Hepatocyte (in vitro differentiated cells): ENCODE results near the gene GRIA2. TPM values are rescaled to one million over a fixed set of nuclear protein-coding genes. Genes with fewer than 3 reads are reported as not detected.
A peak's percentile ranks its signal among the peaks of the same experiment; 100 is the strongest.

Experiments used
- DNase-seq: peaks from one replicate; pipeline ENCODE4 v3.0.0-alpha.2; 2016; ENCODE audit warnings: low spot score
- H2AFZ ChIP-seq: fragments of 200-600 bp; sonication (generic); 2 replicates; pipeline ENCODE4 v1.6.0; 2016; ENCODE audit warnings: antibody characterized with exemption, mild to moderate bottlenecking
- H3K27ac ChIP-seq: fragments of 200-600 bp; sonication (generic); 2 replicates; pipeline ENCODE4 v1.5.1; 2016; ENCODE audit warnings: mild to moderate bottlenecking
- H3K27me3 ChIP-seq: fragments of 200-600 bp; sonication (generic); 2 replicates; pipeline ENCODE4 v1.6.1; 2016
- H3K36me3 ChIP-seq: fragments of 200-600 bp; sonication (generic); replicated peaks from 2 replicates; pipeline ENCODE4 v1.5.1; 2016; ENCODE audit warnings: low read depth; ENCODE audit not compliant: insufficient read depth
- H3K4me1 ChIP-seq: fragments of 200-600 bp; sonication (generic); 2 replicates; pipeline ENCODE4 v1.5.1; 2016; ENCODE audit warnings: mild to moderate bottlenecking, moderate library complexity; ENCODE audit not compliant: insufficient read depth
- H3K4me2 ChIP-seq: fragments of 200-600 bp; sonication (generic); 2 replicates; pipeline ENCODE4 v1.6.0; 2016
- H3K4me3 ChIP-seq: fragments of 200-600 bp; sonication (generic); 2 replicates; pipeline ENCODE4 v1.5.1; 2016; ENCODE audit warnings: mild to moderate bottlenecking
- H3K79me2 ChIP-seq: fragments of 200-600 bp; sonication (generic); 2 replicates; pipeline ENCODE4 v1.6.0; 2017; ENCODE audit warnings: mild to moderate bottlenecking
- H3K9me2 ChIP-seq: fragments of 200-600 bp; sonication (generic); replicated peaks from 2 replicates; pipeline ENCODE4 v1.6.0; 2017; ENCODE audit warnings: mild to moderate bottlenecking; ENCODE audit not compliant: insufficient read depth
- H3K9me3 ChIP-seq: fragments of 200-600 bp; sonication (generic); 2 replicates; pipeline ENCODE4 v1.5.1; 2016; ENCODE audit warnings: low read depth, mild to moderate bottlenecking
- H4K20me1 ChIP-seq: fragments of 200-600 bp; sonication (generic); 2 replicates; pipeline ENCODE4 v1.6.0; 2016; ENCODE audit warnings: mild to moderate bottlenecking; ENCODE audit not compliant: insufficient read depth, poor library complexity, severe bottlenecking
- CTCF ChIP-seq: fragments of 200-600 bp; sonication (generic); IDR thresholded peaks from 2 replicates; pipeline ENCODE4 v1.5.1; 2016; ENCODE audit warnings: antibody characterized with exemption, mild to moderate bottlenecking; ENCODE audit not compliant: poor library complexity
- EZH2 ChIP-seq: fragments of 200-600 bp; sonication (generic); IDR thresholded peaks from 2 replicates; pipeline ENCODE4 v1.6.1; 2016; ENCODE audit warnings: antibody characterized with exemption, mild to moderate bottlenecking, borderline replicate concordance
- EZH2phosphoT487 ChIP-seq: fragments of 200-600 bp; sonication (generic); IDR thresholded peaks from one replicate; pipeline ENCODE4 v1.6.1; 2018; ENCODE audit warnings: antibody characterized with exemption, mild to moderate bottlenecking, low read depth, moderate library complexity; ENCODE audit not compliant: unreplicated experiment, severe bottlenecking
- WGBS: methylation state at CpG from one replicate; pipeline ENCODE4 v1.1.6; 2016; ENCODE audit warnings: low lambda C conversion rate; ENCODE audit errors: missing lambda C conversion rate; 5-methylcytosine and 5-hydroxymethylcytosine counted together
- polyA plus RNA-seq: library from polyadenylated mRNA; unstranded; fragments of >200 nt; fragmentation: Nextera tagmentation; extraction: Ambion mirVana; gene quantifications from 2 replicates; pipeline ENCODE4 v1.2.1, GENCODE V29; 2016
- total RNA-seq: library from RNA; depleted of rRNA; stranded (reverse); fragments of >200 nt; gene quantifications from 2 replicates; pipeline ENCODE4 v1.2.3, GENCODE V29; 2014

GRIA2 gene
- total and polyA plus RNA-seq, 2 experiments from 2014 or later = 1.5 TPM

DNA sequence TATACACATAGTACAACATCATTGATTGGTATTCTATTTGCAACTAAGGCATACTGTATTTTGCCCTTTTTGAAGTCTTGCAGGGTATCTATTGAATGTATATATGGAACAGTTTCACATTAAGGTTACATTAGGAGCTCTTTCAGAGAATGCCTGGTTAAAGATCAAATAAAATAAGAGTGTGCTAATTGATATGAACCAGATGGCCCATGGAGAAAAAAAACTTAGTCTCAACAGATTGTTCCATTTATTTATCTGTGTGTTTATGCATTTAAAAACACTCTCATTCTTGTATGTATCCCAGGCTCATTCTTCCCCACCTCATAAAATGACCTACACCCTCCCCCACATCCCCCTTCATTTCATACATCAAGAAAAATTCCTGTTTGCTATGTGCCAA is 35.2 kb upstream of the GRIA2 start:
- Histone ChIP-seq H3K4me2 (no peak overlapping the region), H2AFZ (no peak overlapping the region), H4K20me1 (no peaks in the 10 kb centered on the region), H3K79me2 (no peaks in the 10 kb centered on the region), H3K27ac (peak overlapping the region; percentile 19), H3K4me3 (no peak overlapping the region), H3K9me3 (no peaks in the 10 kb centered on the region), H3K36me3 (no peaks in the 10 kb centered on the region), H3K4me1 (no peaks in the 10 kb centered on the region), H3K27me3 (no peaks in the 10 kb centered on the region), H3K9me2 (no peaks in the 10 kb centered on the region)
- DNase-seq = no peak
- TF ChIP-seq EZH2 (no peak), CTCF (no peak), EZH2phosphoT487 (no peak)

DNA sequence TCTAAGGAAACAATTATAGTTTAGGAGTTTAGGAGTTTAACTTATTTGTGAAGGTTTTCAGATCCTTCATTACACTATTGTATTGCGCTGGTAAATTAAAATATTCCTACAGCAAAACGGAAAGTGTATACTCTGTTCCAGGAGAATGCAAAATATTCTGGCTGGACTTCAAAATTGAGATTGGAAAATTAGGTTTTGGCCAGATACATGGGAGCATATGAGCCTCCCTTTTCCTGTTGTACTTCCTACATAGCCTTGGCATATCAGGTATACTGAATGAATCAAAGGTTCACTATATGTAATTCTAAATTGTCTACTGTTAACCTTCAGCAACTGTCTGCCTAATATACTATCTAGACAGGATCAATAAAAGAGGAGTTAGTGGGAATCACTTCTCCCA is 25.2 kb upstream of the GRIA2 start:
- TF ChIP-seq EZH2phosphoT487 = no peak
- no peak for TF ChIP-seq EZH2
- TF ChIP-seq CTCF = no peak
- Histone ChIP-seq H3K79me2 (no peaks in the 10 kb centered on the region), H3K9me3 (no peaks in the 10 kb centered on the region), H3K4me2 (no peak overlapping the region), H3K36me3 (no peaks in the 10 kb centered on the region), H3K4me1 (no peaks in the 10 kb centered on the region), H3K27ac (no peak overlapping the region), H3K4me3 (no peak overlapping the region), H3K27me3 (no peaks in the 10 kb centered on the region), H3K9me2 (no peaks in the 10 kb centered on the region), H4K20me1 (no peaks in the 10 kb centered on the region), H2AFZ (no peak overlapping the region)
- DNase-seq = no peak
- WGBS = 93% methylated on average over 2 of the region's 2 CpGs

GRCh38 chr4:157196046-157196445 is 24.5 kb upstream of the GRIA2 start:
- TF ChIP-seq EZH2 (no peak), CTCF (no peak), EZH2phosphoT487 (no peak)
- Histone ChIP-seq H3K9me2 (no peaks in the 10 kb centered on the region), H3K27me3 (no peaks in the 10 kb centered on the region), H2AFZ (no peak overlapping the region), H3K4me3 (no peak overlapping the region), H3K36me3 (no peaks in the 10 kb centered on the region), H4K20me1 (no peaks in the 10 kb centered on the region), H3K27ac (no peak overlapping the region), H3K4me2 (no peak overlapping the region), H3K9me3 (no peaks in the 10 kb centered on the region), H3K4me1 (no peaks in the 10 kb centered on the region), H3K79me2 (no peaks in the 10 kb centered on the region)
- WGBS = 89% methylated on average over 1 of the region's 1 CpG
- DNase-seq = no peak

DNA sequence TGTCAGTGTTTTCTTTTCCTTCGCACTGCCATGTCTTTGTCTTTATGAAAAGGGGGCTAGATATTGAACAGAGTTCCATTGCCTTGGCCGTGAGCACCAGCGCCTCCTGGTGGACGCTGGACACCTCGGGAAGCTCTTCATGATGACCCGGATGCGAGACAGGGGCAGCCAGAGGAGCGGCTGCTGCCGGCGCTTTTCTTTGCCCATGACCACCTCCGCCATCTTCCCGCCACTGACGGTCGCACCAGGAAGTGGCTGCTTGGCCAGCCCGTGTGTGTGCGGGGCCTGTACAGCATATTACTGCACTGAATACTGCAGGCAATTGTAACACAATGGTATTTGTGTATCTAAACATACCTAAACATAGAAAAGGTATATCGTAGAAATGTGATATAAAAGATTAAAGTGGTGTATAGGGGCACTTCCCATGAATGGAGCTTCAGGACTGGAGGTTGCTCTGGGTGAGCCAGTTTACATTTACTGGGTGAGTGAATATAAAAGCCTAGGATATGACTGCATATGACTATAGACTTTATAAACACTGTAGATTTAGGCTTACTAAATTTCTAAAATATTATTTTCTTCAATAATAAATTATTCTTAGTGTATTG is 15.8 kb upstream of the GRIA2 start:
- Histone ChIP-seq H3K4me2 (no peak overlapping the region), H4K20me1 (no peaks in the 10 kb centered on the region), H3K4me3 (no peak overlapping the region), H3K4me1 (no peaks in the 10 kb centered on the region), H3K9me3 (no peaks in the 10 kb centered on the region), H3K27ac (no peak overlapping the region), H3K27me3 (no peaks in the 10 kb centered on the region), H3K36me3 (no peaks in the 10 kb centered on the region), H3K9me2 (no peaks in the 10 kb centered on the region), H3K79me2 (no peaks in the 10 kb centered on the region), H2AFZ (no peak overlapping the region)
- peak; percentile 31 for DNase-seq
- 67% methylated on average over 17 of the region's 17 CpGs for WGBS
- TF ChIP-seq CTCF = peak; percentile 30
- TF ChIP-seq EZH2 = no peak
